Stimulated activated CD8-positive, alpha-beta memory T cell treated with anti-CD3 and anti-CD28 coated beads, Interleukin-7, amount 100 ng/mL, for 24 hours (primary cell): ENCODE measurements around the gene CCR5.

Experiments
- DNase-seq: peaks from one replicate; pipeline ENCODE4 v3.0.0-alpha.2; 2020; ENCODE audit warnings: low read depth

Gene CCR5

DNA sequence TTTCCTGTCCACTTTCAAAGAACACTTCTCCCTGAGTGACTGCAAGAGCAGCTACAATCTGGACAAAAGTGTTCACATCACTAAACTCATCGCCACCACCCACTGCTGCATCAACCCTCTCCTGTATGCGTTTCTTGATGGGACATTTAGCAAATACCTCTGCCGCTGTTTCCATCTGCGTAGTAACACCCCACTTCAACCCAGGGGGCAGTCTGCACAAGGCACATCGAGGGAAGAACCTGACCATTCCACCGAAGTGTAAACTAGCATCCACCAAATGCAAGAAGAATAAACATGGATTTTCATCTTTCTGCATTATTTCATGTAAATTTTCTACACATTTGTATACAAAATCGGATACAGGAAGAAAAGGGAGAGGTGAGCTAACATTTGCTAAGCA is 38.1 kb downstream of the CCR5 start:
- DNase-seq, result no peak

DNA sequence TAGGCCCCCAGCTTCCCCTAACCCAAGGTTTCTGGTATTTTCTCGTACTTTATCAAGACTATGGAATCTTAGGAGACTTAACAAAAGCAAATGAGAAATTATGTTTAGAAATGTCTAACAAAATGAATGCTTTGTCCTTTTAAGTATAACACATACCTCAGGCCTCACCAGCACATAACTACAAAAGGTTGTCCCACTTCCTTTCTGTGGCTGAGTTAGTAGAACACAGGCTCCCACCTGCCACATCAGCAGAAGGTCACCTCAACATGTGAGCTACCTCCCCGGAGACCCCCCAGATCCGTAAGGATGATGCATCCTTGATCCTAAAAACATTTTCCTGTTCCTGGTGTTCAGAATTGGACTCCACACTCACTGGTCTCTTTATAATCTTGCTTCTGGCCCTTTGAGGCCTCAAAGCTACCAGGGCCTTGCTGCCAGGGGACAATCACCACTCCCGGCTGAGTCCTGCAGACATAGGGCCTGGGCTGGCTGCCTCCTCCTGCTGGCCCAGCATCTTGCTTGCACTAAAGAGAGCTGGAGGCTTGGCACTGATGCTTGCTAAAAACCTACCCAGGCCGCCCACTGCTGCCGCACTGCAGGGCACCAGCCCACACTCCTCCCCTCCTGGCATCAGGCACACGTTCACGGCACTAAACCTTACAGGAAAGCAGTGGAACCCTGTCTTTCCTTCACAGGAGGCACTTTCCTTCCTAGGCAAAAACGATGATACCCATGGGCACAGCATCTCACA is 39.2 kb downstream of the CCR5 start:
- DNase-seq, result no peak

DNA sequence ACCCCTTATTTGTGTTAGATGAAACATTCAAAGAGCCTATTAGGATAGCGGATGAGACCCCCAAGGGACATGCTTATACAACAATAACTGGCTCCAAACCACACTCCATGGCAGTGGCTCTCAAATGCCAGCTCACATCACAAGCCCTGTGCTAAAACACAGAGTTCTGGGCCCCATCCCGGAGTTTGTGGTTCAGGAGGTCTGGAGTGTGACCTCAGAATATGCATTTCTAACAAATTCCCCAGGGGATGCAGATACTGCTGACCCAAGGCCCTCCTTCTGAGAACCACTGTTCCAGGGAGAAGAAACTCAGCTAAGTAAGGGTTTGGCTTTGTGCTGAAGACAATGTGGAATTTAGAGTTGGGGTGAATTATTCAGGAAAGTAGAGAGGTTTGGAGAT is 39.9 kb downstream of the CCR5 start:
- no peak for DNase-seq

DNA sequence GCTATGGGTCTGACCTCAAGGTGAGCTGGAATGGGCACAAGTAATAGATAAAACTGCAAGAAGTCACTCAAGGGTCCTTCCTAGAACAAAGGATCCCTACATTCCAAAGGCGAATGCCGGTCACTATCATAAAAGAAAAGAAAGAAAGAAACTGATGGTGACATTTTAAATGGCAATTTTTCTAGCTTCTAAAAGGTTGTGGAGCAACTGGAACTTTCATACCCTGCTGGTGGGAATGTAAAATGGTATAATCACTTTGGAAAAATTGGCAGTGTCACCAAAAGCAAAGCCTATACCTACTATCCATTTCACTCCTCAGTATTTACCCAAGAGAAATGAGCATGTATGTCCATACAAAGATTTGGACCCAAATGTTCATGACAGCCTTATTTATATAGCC is 40.5 kb downstream of the CCR5 start:
- no peak for DNase-seq

DNA sequence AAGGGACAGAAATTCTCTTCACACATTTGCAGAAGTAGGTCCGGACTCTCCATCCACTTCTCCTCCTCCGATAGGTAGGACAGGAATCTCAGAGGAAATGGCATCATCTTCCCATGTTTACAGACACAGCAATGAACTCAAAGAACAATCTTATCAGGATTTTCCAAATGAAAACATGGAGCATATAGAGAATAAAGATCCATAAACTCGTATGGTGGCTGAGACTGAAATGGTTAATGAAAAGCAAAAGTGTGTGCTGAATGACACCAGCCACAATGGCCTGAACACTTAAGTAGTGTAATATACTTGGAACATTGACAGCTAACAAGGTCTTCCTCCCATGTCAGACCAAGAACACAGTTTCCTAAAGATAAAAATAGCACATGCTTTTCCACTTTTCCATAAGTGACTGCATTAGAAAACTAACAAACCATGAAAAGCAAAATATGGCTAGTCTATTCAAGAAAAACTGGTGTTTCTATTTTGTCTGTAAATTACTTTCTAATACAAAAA is 42.1 kb downstream of the CCR5 start:
- DNase-seq, result no peak

DNA sequence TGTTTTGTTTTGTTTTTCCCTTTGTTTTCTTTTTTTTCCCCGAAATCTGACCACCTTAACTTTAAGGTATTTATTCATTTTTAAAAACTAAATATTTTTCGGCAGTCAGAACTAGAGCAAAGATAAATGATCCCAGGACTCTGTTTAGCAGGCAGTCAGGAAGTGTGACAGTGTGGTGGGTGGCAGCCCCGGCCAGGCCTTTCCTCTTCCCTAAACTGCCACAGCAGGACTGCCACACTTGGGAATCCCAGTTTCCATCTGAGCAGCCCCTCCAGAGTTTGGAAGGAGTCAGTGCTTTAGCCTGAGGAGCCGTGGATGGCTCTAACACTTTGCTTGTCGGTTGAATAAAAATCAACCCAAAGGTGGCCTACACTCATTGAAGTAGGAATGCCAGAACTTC is 43.2 kb downstream of the CCR5 start:
- no peak for DNase-seq

DNA sequence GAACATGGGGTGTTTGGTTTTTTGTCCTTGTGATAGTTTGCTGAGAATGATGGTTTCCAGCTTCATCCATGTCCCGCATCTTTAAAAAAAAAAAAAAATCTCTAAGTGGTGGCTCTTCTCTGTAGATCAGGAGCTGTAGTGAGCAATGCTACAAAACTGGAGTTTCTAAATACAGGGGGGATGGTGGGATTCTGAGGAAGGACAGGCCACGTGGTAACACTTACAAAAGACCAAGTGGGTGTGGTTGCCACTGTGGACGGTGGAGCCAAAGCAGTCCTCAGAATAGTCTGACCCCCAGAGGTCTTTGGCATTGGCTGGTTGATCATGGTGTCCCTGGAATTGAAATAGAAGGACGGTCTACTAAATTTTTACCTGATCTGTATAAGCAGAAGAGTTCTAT is 44.0 kb downstream of the CCR5 start:
- DNase-seq, result no peak

DNA sequence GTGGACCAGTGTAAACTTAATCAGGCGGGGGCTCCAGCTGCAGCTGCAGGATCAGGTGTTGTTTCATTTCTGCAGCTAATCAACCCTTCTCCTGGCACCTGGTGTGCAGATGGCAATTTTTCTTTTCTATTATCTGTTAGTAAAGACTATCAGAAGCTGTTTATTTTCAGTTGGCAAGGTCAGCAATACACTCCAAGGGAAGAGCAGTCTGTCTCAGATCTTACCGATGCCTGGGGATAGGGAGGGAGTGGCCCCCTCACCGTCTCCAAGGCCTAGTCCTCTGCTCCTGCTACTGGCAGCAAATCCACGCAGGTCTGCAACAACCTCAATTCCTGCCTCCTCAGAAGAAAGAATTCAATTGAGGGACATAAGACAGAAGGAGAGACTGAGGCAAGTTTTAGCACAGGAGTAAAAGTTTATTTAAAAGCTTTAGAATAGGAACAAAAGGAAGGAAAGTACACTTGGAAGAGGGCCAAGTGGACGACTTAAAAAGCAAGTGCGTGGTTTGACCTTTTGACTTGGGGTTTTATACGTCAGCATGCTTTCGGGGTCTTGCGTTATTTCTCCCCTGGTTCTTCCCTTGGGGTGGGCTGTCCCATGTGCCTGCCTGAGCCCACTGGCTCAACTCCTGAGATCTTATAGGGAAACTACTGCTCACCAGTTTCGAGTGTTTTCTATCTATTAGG is 45.5 kb downstream of the CCR5 start:
- DNase-seq, result no peak

DNA sequence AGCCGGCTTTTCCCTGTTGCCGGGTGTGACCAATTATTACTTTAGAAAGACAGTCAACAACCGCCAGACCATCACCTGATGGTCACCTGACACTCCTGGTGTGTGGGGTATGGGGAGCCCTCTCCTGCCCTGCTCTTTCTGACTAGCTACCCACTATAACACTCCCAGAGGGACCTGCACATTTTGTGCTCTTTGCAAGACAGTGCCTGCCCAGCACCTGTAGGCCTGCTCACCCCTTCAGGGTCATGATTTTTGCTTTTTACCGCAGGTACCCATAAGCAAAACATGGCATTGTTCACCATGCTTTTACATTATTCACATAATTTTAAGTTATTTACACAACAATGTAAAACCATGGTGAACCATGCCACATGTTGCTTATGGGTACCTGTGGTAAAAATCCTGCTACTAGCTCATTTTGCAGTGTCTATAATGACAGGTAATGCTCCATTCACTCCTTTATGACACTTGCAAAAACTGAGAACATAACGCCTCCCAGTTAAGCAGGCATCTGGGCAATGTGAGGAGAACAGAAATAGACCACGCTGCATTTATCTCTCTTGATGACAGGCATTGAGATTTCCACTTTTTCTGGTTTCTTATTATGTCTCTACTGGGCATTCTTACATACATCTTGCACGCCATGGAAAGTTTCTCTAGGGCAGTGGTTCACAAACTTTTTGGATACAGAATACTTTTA is 46.2 kb downstream of the CCR5 start:
- no peak for DNase-seq

DNA sequence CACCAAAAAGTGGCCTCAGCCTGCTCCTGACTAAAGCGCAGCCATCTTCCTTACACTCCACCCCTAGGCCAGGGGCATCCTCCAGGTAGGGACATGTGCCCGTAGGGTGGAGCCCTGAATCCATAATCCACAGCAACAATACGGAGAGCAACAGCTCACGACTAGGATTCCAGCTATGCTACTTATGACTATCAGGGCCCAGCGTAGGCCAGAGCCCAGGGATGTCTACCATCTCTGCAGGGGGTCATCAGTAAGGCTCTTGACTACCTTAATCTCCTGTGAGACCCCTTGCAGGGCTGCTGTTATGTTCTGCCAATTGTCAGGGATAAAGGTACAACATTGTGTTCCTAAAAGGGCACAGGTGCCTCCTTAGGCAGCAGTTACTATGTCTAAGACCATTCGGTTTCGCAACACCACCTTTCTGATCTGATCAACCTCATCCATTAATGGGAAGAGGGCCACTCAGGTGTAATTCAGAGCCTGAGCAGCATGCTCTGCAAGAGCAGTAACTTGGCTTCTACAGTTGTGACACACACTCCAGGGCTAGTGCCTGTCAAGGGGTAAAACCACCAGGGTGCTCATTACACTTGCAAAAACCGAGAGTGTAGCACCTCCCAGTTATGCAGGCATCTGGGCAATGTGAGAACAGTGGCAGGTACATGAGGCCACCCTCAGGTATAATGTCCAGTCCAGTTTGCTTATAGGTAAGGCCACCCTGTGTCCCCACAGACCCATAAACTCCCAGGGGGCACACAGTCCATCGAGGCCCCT is 47.3 kb downstream of the CCR5 start:
- no peak for DNase-seq

DNA sequence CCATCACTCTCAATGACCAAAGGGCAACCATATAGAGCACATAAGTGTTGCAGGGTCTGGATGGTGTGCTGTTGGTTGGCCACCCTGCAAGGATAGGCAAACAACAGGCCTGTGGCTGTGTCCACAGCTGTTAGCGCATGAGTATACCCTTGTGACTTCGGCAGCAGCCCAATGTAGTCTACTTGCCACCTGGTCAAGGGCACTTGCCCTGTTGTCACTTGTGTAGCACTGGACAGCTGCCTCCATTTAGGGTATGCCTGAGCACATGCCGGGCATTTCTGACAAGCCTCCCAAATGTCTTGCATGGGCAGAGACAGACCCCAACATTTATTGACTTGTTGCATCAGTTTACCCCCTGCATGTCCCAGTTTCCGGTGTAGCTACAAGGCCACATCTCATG is 49.1 kb downstream of the CCR5 start:
- no peak for DNase-seq

DNA sequence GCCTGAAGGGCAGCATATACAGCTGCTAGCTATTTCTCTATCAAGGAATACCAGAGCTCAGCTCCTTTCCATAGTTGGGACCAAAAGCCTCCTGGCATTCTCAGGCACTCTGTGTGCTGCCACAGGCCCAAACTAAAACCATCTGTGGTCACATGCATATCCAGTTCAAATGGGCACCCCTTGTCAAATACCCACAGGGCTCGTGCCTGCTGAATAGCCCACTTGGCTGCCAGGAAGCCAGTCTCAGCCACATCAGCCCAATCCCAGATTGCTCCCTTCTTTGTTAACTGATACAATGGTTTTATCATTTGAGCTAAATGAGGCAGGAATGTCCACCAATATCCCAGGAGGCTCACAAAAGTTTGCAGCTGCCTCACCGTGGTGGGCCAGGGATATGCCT is 50.2 kb downstream of the CCR5 start:
- DNase-seq, result no peak

DNA sequence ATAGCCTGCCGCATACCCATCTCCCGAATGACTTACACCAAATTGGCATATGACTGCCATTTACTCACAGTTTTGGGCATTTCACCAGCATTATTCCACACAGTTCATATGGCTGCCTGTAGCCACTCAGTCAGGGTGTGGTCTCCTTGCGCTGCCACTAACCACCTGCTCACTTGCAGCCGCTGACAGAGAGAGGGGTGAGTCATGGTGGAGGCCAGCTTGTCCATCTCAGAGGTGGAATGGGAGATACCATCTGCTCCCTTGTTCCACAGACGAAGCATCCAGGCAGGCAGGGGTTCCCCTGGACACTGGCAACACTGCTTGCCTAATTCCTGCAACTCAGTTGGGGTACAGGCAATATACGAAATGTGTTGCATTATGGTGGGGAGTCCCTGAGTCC is 51.9 kb downstream of the CCR5 start:
- no peak for DNase-seq

DNA sequence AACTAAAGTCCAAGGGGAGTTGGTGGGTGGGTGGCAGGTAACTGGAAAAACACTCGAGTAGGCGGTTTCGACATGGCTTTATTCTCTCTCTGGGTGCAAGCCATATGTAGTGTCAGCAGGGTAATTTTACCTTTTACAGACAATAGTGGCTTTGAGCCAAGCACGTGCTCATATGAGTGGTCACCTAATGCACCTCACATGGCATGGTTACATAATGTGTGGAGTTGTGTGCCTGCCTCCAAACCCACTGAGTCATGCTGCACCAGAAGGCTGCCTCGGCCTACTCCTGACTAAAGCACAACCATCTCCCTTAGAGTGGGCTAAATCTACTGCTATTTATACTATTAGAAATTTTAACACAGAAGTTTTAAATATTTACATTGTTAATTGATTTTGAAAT is 52.8 kb downstream of the CCR5 start:
- no peak for DNase-seq
